Calu3 (cell line): ENCODE measurements around the gene MTM1. TPM values are rescaled to one million over a fixed set of nuclear protein-coding genes. Genes with fewer than 3 reads are reported as not detected.

Experiments used
- BruUV-seq: library from RNA; stranded (reverse); fragments of 400-500 nt; replicated peaks from 2 replicates; lab custom pipeline; 2021; lab: Mats Ljungman, UMichigan
- CTCF ChIA-PET: fragments of 300-600 bp; sonication (Branson Sonifier 250); formaldehyde crosslinking; loops from one replicate; lab custom pipeline; 2022; ENCODE audit warnings: antibody characterized with exemption; lab: Charles Lee
- DNase-seq: peaks from one replicate; pipeline ENCODE4 v3.0.0; 2022
- H3K27ac Mint-ChIP-seq: one replicate; pipeline ENCODE4 v1.8.0; 2022; ENCODE audit warnings: mixed read lengths; ENCODE audit not compliant: unreplicated experiment
- H3K27me3 Mint-ChIP-seq: one replicate; pipeline ENCODE4 v1.8.0; 2022; ENCODE audit warnings: mixed read lengths; ENCODE audit not compliant: unreplicated experiment
- H3K36me3 Mint-ChIP-seq: one replicate; pipeline ENCODE4 v1.8.0; 2022; ENCODE audit warnings: mild to moderate bottlenecking, moderate library complexity, mixed read lengths; ENCODE audit not compliant: insufficient read depth, unreplicated experiment
- H3K4me1 Mint-ChIP-seq: one replicate; pipeline ENCODE4 v1.8.0; 2022; ENCODE audit warnings: mild to moderate bottlenecking, low read depth, mixed read lengths; ENCODE audit not compliant: unreplicated experiment
- H3K4me3 Mint-ChIP-seq: one replicate; pipeline ENCODE4 v1.8.0; 2022; ENCODE audit warnings: mild to moderate bottlenecking, low read depth, moderate library complexity, mixed read lengths; ENCODE audit not compliant: unreplicated experiment
- H3K9me3 Mint-ChIP-seq: one replicate; pipeline ENCODE4 v1.8.0; 2022; ENCODE audit warnings: low read depth, mixed read lengths; ENCODE audit not compliant: unreplicated experiment
- intact Hi-C: fragments of 100-400 bp; cut with micrococcal nuclease; formaldehyde crosslinking; loops from one replicate; pipeline ENCODE4 v1.10.0; 2022; ENCODE audit not compliant: unreplicated experiment
- total RNA-seq: library from RNA; stranded (reverse); gene quantifications from 2 replicates; pipeline ENCODE4 v1.2.3, GENCODE V29; 2022
- TF ChIP-seq, protein P1 (sequence below): fragments of 200-600 bp; IDR thresholded peaks from one replicate; pipeline ENCODE4 v1.8.0; 2022; ENCODE audit warnings: antibody characterized with exemption; ENCODE audit not compliant: unreplicated experiment

Gene MTM1
- total RNA-seq, 1 experiment from 2014 or later, result 13.2 TPM

- Mint-ChIP-seq H3K27ac (no peak overlapping the region), H3K9me3 (no peaks in the 10 kb centered on the region), H3K27me3 (no peaks in the 10 kb centered on the region), H3K4me1 (no peaks in the 10 kb centered on the region), H3K4me3 (no peak overlapping the region), H3K36me3 (no peaks in the 10 kb centered on the region)
- no peak for DNase-seq
- intact Hi-C loops, result no loop called here
- TF ChIP-seq, protein P1, sequence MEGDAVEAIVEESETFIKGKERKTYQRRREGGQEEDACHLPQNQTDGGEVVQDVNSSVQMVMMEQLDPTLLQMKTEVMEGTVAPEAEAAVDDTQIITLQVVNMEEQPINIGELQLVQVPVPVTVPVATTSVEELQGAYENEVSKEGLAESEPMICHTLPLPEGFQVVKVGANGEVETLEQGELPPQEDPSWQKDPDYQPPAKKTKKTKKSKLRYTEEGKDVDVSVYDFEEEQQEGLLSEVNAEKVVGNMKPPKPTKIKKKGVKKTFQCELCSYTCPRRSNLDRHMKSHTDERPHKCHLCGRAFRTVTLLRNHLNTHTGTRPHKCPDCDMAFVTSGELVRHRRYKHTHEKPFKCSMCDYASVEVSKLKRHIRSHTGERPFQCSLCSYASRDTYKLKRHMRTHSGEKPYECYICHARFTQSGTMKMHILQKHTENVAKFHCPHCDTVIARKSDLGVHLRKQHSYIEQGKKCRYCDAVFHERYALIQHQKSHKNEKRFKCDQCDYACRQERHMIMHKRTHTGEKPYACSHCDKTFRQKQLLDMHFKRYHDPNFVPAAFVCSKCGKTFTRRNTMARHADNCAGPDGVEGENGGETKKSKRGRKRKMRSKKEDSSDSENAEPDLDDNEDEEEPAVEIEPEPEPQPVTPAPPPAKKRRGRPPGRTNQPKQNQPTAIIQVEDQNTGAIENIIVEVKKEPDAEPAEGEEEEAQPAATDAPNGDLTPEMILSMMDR, result no peak
- CTCF ChIA-PET, result no interaction called here
- no TSS peak for BruUV-seq
Observed at GRCh38 chrX:150627957-150628356, 59.5 kb downstream of the MTM1 start.

DNA sequence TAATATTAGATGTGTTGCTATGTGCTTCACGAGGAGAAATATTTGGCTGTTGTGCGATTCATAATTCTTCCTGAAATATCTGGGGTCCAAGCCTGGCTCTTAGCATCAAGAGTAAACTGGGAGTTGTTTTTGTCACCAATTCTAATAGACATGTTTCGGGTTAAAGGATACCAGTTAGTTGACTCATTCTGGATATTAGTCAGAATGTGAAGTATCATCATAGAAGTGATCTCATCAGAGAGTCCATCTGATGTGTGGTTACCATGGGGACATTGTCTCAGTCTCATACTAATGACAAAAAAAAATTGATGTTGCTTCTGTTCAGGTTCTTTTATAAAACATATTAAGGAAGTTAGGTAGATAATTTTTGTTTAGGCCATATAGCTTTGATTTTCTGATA lies 67.5 kb downstream of the MTM1 start:
- BruUV-seq, result no TSS peak
- Mint-ChIP-seq H3K9me3 (no peaks in the 10 kb centered on the region), H3K4me3 (no peak overlapping the region), H3K36me3 (no peaks in the 10 kb centered on the region), H3K27ac (no peak overlapping the region), H3K27me3 (no peaks in the 10 kb centered on the region), H3K4me1 (no peaks in the 10 kb centered on the region)
- no peak for DNase-seq
- TF ChIP-seq, protein P1, result no peak
- CTCF ChIA-PET, result no interaction called here
- intact Hi-C loops, result no loop called here

GRCh38 chrX:150642423-150642822 lies 74.0 kb downstream of the MTM1 start:
- Mint-ChIP-seq H3K27ac (no peak overlapping the region), H3K4me1 (no peaks in the 10 kb centered on the region), H3K36me3 (no peaks in the 10 kb centered on the region), H3K9me3 (no peaks in the 10 kb centered on the region), H3K4me3 (no peak overlapping the region), H3K27me3 (no peaks in the 10 kb centered on the region)
- CTCF ChIA-PET, result no interaction called here
- BruUV-seq, result no TSS peak
- DNase-seq, result no peak
- intact Hi-C loops, result no loop called here
- TF ChIP-seq, protein P1, result no peak

- Mint-ChIP-seq H3K27ac (no peak overlapping the region), H3K36me3 (no peaks in the 10 kb centered on the region), H3K27me3 (no peaks in the 10 kb centered on the region), H3K9me3 (no peaks in the 10 kb centered on the region), H3K4me3 (no peak overlapping the region), H3K4me1 (no peaks in the 10 kb centered on the region)
- no TSS peak for BruUV-seq
- intact Hi-C loops, result no loop called here
- TF ChIP-seq, protein P1, result no peak
- CTCF ChIA-PET, result no interaction called here
- DNase-seq, result no peak
Observed at GRCh38 chrX:150643271-150643670, 74.8 kb downstream of the MTM1 start.
